ENCODE measurements around the gene GRHPR. TPM values are rescaled to one million over a fixed set of nuclear protein-coding genes. Genes with fewer than 3 reads are reported as not detected.
A peak's percentile ranks its signal among the peaks of the same experiment; 100 is the strongest.

Gene GRHPR
- total RNA-seq, 1 donor from 2014 or later = 84.3 TPM

DNA sequence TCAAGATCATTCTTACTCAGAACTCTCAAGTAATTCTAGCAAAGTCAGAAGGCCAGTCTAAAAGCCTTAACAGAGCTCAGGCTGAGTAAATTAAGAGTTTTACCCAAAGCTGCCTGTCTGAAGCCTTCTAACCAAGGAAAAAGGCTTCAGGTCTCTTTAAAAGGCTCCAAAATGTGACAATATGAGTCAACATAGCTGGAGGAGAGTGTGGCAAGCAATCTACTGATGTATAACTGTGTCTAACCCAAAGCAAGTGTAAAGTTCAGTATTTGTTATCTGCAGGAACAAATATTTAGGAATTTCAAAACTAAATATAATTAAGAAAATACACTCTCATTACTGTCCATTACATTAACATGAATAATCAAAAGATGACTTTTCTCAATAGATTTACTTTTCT lies 31.7 kb downstream of the GRHPR start:
- Mint-ChIP-seq H3K27me3 (ENCODE audit: low read depth) (no peaks in the 10 kb centered on the region), H3K9me3 (ENCODE audit: low read depth) (no peaks in the 10 kb centered on the region), H3K4me1 (ENCODE audit: low read depth) (peaks cover 33% of the 10 kb centered on the region), H3K27ac (ENCODE audit: unreplicated experiment) (peak overlapping the region; percentile 6), H3K36me3 (ENCODE audit: low read depth) (no peaks in the 10 kb centered on the region), H3K4me3 (ENCODE audit: unreplicated experiment) (no peak overlapping the region)
- no peak for DNase-seq (ENCODE audit: low spot score)
- TF ChIP-seq, protein P1, sequence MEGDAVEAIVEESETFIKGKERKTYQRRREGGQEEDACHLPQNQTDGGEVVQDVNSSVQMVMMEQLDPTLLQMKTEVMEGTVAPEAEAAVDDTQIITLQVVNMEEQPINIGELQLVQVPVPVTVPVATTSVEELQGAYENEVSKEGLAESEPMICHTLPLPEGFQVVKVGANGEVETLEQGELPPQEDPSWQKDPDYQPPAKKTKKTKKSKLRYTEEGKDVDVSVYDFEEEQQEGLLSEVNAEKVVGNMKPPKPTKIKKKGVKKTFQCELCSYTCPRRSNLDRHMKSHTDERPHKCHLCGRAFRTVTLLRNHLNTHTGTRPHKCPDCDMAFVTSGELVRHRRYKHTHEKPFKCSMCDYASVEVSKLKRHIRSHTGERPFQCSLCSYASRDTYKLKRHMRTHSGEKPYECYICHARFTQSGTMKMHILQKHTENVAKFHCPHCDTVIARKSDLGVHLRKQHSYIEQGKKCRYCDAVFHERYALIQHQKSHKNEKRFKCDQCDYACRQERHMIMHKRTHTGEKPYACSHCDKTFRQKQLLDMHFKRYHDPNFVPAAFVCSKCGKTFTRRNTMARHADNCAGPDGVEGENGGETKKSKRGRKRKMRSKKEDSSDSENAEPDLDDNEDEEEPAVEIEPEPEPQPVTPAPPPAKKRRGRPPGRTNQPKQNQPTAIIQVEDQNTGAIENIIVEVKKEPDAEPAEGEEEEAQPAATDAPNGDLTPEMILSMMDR (IDR thresholded peaks at IDR 0.05) = no peak

DNA sequence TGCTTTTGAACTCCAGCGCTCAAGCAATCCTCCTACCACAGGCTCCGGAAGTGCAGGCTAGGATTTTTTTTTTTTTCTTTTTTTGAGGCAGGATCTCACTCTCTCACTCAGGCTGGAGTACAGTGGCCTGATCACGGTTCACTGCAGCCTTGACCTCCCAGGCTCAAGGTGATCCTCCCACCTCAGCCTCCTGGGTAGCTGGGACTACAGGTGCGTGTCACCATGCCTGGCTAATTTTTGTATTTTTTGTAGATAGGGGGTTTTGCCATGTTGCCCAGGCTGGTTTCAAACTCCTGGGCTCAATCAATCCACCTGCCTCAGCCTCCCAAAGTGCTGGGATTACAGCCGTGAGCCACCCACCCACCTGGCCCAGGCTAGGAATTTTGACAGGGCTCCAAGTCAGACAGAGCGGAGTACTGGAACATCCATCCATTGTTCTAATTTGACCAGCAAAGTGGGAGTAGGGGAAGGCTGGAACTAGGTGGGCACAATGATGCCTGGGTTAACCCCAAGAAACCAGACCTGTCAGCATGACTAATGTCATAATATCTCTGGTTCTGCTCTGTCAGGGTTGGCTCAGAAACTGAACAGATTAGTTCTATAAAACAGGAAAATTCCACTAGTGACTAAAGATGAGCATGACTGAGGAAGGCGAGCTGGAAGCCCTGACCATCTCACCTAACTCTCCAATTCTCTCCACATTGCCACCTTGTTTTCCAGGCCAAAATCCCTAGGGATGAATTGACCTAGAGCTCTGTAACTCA lies 33.6 kb downstream of the GRHPR start:
- TF ChIP-seq, protein P1 (IDR thresholded peaks at IDR 0.05) = no peak
- Mint-ChIP-seq H3K36me3 (ENCODE audit: low read depth) (no peaks in the 10 kb centered on the region), H3K9me3 (ENCODE audit: low read depth) (no peaks in the 10 kb centered on the region), H3K4me1 (ENCODE audit: low read depth) (peaks cover 34% of the 10 kb centered on the region), H3K4me3 (ENCODE audit: unreplicated experiment) (no peak overlapping the region), H3K27me3 (ENCODE audit: low read depth) (no peaks in the 10 kb centered on the region), H3K27ac (ENCODE audit: unreplicated experiment) (no peak overlapping the region)
- no peak for DNase-seq (ENCODE audit: low spot score)

DNA sequence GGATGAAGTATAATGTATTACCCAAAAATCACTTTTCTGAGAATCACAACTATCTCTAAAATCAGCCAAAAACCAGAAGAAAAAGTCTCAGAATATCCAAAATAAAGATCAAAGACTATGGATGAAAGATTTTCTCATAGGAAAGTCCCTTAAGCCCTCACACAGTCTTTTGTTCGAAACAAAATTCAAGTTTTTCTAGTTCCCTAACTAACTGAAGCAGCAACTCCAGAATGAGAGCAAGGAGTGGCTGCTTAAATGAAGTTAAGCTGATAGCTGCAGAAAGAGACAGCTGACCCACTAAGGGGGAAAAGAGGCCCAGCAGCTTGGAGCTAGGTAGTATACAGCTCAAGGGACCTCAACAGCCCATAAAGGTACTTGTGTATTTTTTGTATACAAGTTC lies 34.3 kb downstream of the GRHPR start:
- Mint-ChIP-seq H3K4me3 (ENCODE audit: unreplicated experiment) (no peak overlapping the region), H3K27ac (ENCODE audit: unreplicated experiment) (no peak overlapping the region), H3K27me3 (ENCODE audit: low read depth) (no peaks in the 10 kb centered on the region), H3K9me3 (ENCODE audit: low read depth) (no peaks in the 10 kb centered on the region), H3K36me3 (ENCODE audit: low read depth) (no peaks in the 10 kb centered on the region), H3K4me1 (ENCODE audit: low read depth) (peaks cover 36% of the 10 kb centered on the region)
- TF ChIP-seq, protein P1 (IDR thresholded peaks at IDR 0.05) = no peak
- no peak for DNase-seq (ENCODE audit: low spot score)

DNA sequence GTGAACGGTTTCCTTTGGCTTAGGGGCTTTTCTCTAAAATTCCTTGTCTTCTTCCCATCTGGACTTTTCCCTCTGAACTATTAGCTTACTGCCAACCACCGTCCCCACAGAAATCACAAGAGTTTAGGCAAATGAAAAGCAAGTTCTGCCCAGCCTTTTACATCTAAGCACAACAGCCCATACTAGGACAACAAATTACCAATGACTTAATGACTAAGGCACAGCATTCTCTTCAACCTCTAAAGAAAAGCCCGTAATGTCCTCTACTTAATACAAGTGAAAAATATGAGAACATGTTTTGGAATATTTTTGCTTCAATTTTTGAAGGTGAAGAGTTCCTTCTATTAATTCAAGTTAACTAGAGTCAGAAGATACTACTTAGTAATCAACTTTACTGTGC lies 41.5 kb downstream of the GRHPR start:
- H3K4me1 Mint-ChIP-seq (ENCODE audit: low read depth) = peaks cover 36% of the 10 kb centered on the region
- TF ChIP-seq, protein P1 (IDR thresholded peaks at IDR 0.05) = no peak
- no peak for DNase-seq (ENCODE audit: low spot score)
- peak overlapping the region; percentile 99 for H3K27ac Mint-ChIP-seq (ENCODE audit: unreplicated experiment)
- H3K27me3 Mint-ChIP-seq (ENCODE audit: low read depth) = no peaks in the 10 kb centered on the region
- no peaks in the 10 kb centered on the region for H3K9me3 Mint-ChIP-seq (ENCODE audit: low read depth)
- no peaks in the 10 kb centered on the region for H3K36me3 Mint-ChIP-seq (ENCODE audit: low read depth)
- H3K4me3 Mint-ChIP-seq (ENCODE audit: unreplicated experiment) = peak overlapping the region; percentile 94

DNA sequence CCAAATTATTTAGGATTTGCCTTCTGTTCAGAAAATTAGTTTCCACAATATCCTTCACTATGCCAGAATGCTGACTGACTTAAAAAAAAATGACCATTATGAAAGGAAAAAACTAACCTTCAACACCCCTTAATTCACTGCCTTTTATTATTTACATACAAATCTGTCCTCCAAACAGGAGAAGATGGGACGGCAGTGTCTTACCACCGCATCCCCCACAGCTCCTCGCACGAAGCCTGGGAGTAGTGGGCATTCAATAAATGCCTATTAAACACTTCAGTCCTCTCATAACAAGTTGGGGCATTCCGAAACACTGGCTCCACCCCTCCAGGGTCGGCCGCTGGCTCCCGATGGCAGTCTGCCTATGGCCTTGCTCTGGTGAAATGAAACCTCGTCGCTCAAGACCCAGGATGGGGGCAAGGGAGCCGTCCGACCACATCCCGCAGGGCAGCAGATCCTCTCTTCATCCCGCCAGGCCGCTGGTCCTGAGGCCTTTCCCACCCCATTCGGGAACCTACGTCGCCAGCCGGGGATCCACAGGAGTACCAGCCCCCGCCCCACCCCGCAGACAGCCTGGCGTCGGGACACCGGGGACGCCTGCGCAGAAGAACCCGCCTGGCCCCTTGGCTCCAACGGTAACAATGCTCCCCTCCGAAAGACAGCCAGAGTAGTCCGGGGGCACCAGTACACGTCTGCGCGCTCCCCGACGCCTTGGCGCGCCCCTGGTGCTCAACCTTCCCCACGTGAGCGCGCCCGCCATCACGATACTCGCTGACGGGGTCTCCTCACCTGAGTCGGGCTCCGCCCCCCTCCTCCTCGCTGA lies 42.1 kb downstream of the GRHPR start:
- Mint-ChIP-seq H3K4me3 (ENCODE audit: unreplicated experiment) (peak overlapping the region; percentile 94), H3K9me3 (ENCODE audit: low read depth) (no peaks in the 10 kb centered on the region), H3K4me1 (ENCODE audit: low read depth) (peaks cover 36% of the 10 kb centered on the region), H3K27ac (ENCODE audit: unreplicated experiment) (peak overlapping the region; percentile 99), H3K36me3 (ENCODE audit: low read depth) (no peaks in the 10 kb centered on the region), H3K27me3 (ENCODE audit: low read depth) (no peaks in the 10 kb centered on the region)
- DNase-seq (ENCODE audit: low spot score) = no peak
- TF ChIP-seq, protein P1 (IDR thresholded peaks at IDR 0.05) = no peak
